B cell (primary cell): ENCODE measurements around the gene PEX16. TPM values are rescaled to one million over a fixed set of nuclear protein-coding genes. Genes with fewer than 3 reads are reported as not detected.

Experiments
- ATAC-seq: fragments of 200-7000 bp; cut with Tn5 transposase; one replicate; pipeline ENCODE4 v1.10.0; 2021; ENCODE audit warnings: low read depth, mild to moderate bottlenecking, moderate number of reproducible peaks, moderate library complexity
- CTCF ChIA-PET: fragments of 350-600 bp; sonication (Branson Sonifier 250); formaldehyde crosslinking; loops from one replicate; lab custom pipeline; 2021; ENCODE audit warnings: antibody characterized with exemption, inconsistent platforms; lab: Charles Lee
- POLR2A ChIA-PET: fragments of 350-600 bp; sonication (Branson Sonifier 250); formaldehyde crosslinking; loops from one replicate; lab custom pipeline; 2021; ENCODE audit warnings: antibody characterized with exemption; lab: Charles Lee
- DNase-seq: peaks from one replicate; pipeline ENCODE4 v3.0.0; 2013
- H2AFZ ChIP-seq: 2 replicates; pipeline ENCODE4 v1.6.1; 2012; ENCODE audit warnings: mild to moderate bottlenecking, low read depth, low read length; ENCODE audit not compliant: insufficient read depth, poor library complexity, severe bottlenecking
- H3K27ac ChIP-seq, 2 donors: 1 replicate in 1 of 2; 2 replicates in 1 of 2; pipeline ENCODE4 v1.5.1; 2012 to 2013; ENCODE audit warnings: low read length in 2 of 2, mild to moderate bottlenecking in 2 of 2, moderate library complexity in 1 of 2
- H3K27me3 ChIP-seq, 4 experiments: fragments of 200-600 bp in 1 of 4; sonication (generic) in 1 of 4; replicated peaks in 1 of 4; 1 replicate in 2 of 4; 2 replicates in 2 of 4; pipeline versions ENCODE4 v1.6.1 to v1.7.0; 2013 to 2016; ENCODE audit warnings: low read length in 3 of 4, mild to moderate bottlenecking in 2 of 4, mixed read lengths in 1 of 4, moderate library complexity in 1 of 4; ENCODE audit not compliant: insufficient read depth in 4 of 4, control insufficient read depth in 3 of 4; ENCODE audit errors: control extremely low read depth in 1 of 4
- H3K36me3 ChIP-seq, 2 experiments: replicated peaks in 1 of 2; 1 replicate in 1 of 2; 2 replicates in 1 of 2; pipeline versions ENCODE4 v1.6.1 to v1.7.1; 2013; ENCODE audit warnings: low read length in 1 of 2; ENCODE audit not compliant: insufficient read depth in 2 of 2, control insufficient read depth in 1 of 2; ENCODE audit errors: control extremely low read depth in 1 of 2, extremely low read depth in 1 of 2
- H3K4me1 ChIP-seq, 2 donors: fragments of 200-600 bp in 1 of 2; sonication (generic) in 1 of 2; 1 replicate in 1 of 2; 2 replicates in 1 of 2; pipeline versions ENCODE4 v1.5.1 to v1.6.1; 2013 to 2017; ENCODE audit warnings: low read length in 2 of 2; ENCODE audit not compliant: control insufficient read depth in 2 of 2, insufficient read depth in 2 of 2
- H3K4me2 ChIP-seq: replicated peaks from 2 replicates; pipeline ENCODE3; 2012; ENCODE audit warnings: mild to moderate bottlenecking, low read depth, low read length; ENCODE audit not compliant: poor library complexity, severe bottlenecking
- H3K4me3 ChIP-seq, 5 experiments: fragments of 200-600 bp in 1 of 5; sonication (generic) in 1 of 5; 1 replicate in 3 of 5; 2 replicates in 2 of 5; pipeline versions ENCODE4 v1.5.1 to v1.7.0; 2011 to 2016; ENCODE audit warnings: low read length in 4 of 5, mild to moderate bottlenecking in 4 of 5, low read depth in 2 of 5, control low read depth in 1 of 5, moderate library complexity in 1 of 5; ENCODE audit not compliant: insufficient read depth in 1 of 5; ENCODE audit errors: control extremely low read depth in 1 of 5, extremely low read depth in 1 of 5
- H3K79me2 ChIP-seq: fragments of 200-600 bp; sonication (generic); one replicate; pipeline ENCODE4 v1.6.0; 2016; ENCODE audit warnings: low read length; ENCODE audit not compliant: control insufficient read depth, insufficient read depth
- H3K9ac ChIP-seq: fragments of 200-600 bp; sonication (generic); 2 replicates; pipeline ENCODE4 v1.6.1; 2017; ENCODE audit warnings: mild to moderate bottlenecking, low read length, moderate library complexity
- H3K9me3 ChIP-seq, 3 donors: one replicate each; pipeline versions ENCODE4 v1.6.1 to v1.7.1; 2013; ENCODE audit warnings: low read length in 2 of 3; ENCODE audit not compliant: control insufficient read depth in 2 of 3, insufficient read depth in 1 of 3; ENCODE audit errors: control extremely low read depth in 1 of 3
- H4K20me1 ChIP-seq: 2 replicates; pipeline ENCODE4 v1.6.0; 2012; ENCODE audit warnings: mild to moderate bottlenecking, low read length; ENCODE audit not compliant: insufficient read depth, control insufficient read depth, poor library complexity, severe bottlenecking
- H3K27ac Mint-ChIP-seq: one replicate; pipeline ENCODE4 v1.8.0; 2021; ENCODE audit warnings: mixed read lengths
- H3K27me3 Mint-ChIP-seq: one replicate; pipeline ENCODE4 v1.8.0; 2021; ENCODE audit warnings: mixed read lengths
- H3K4me1 Mint-ChIP-seq: one replicate; pipeline ENCODE4 v1.8.0; 2021; ENCODE audit warnings: mixed read lengths
- H3K4me3 Mint-ChIP-seq: one replicate; pipeline ENCODE4 v1.8.0; 2021; ENCODE audit warnings: mixed read lengths
- H3K9me3 Mint-ChIP-seq: one replicate; pipeline ENCODE4 v1.8.0; 2022; ENCODE audit warnings: mixed read lengths; ENCODE audit not compliant: insufficient read depth
- CTCF ChIP-seq: fragments of 200-600 bp; IDR thresholded peaks from one replicate; pipeline ENCODE4 v1.8.0; 2022; ENCODE audit warnings: antibody characterized with exemption, mild to moderate bottlenecking
- EZH2 ChIP-seq: IDR thresholded peaks from 2 replicates; pipeline ENCODE4 v1.6.1; 2012; ENCODE audit warnings: borderline replicate concordance, low read depth, mild to moderate bottlenecking, moderate library complexity, low read length; ENCODE audit not compliant: insufficient read depth, poor library complexity, severe bottlenecking
- WGBS: methylation state at CpG from one replicate; pipeline ENCODE4 v1.1.5; 2013; ENCODE audit warnings: missing lambda C conversion rate; ENCODE audit not compliant: insufficient coverage; 5-methylcytosine and 5-hydroxymethylcytosine counted together
- intact Hi-C: fragments of 100-400 bp; cut with micrococcal nuclease; formaldehyde crosslinking; loops from one replicate; pipeline ENCODE4 v1.10.0; 2022
- polyA plus RNA-seq: library from polyadenylated mRNA; depleted of rRNA; stranded (reverse); fragments of >200 nt; gene quantifications from 2 replicates; pipeline ENCODE4 v1.2.3, GENCODE V29; 2012
- total RNA-seq, 2 donors: library from RNA; stranded (reverse); fragments of 120-200 nt in 1 of 2; gene quantifications; 1 replicate in 1 of 2; 2 replicates in 1 of 2; pipeline versions ENCODE4 v1.2.3 to v1.2.4, GENCODE V29; 2013 to 2022

Gene PEX16
- total and polyA plus RNA-seq, 2 donors (not counting 1 experiment from before 2014, with no cell fraction given): 89.4 to 107 TPM

GRCh38 chr11:45933846-45934579 lies 16.3 kb upstream of the PEX16 start:
- Histone ChIP-seq H4K20me1 (peaks cover 23% of the 10 kb centered on the region), H3K9me3 (no peaks in the 10 kb centered on the region), H3K27me3 (no peaks in the 10 kb centered on the region), H3K79me2 (peaks cover 81% of the 10 kb centered on the region), H3K4me2 (peak overlapping the region; percentile 91), H3K27ac (peak overlapping the region; percentile 26 to 92), H3K36me3 (peaks cover 0 to 13% of the 10 kb centered on the region in 2 experiments), H3K9ac (peak overlapping the region; percentile 82), H3K4me1 (peaks cover 74 to 86% of the 10 kb centered on the region in 2 donors), H3K4me3 (peak overlapping the region in 4 of 5 experiments; percentile 63 to 95 (median 84)), H2AFZ (no peak overlapping the region)
- ATAC-seq: no peak
- peak; percentile 30 for DNase-seq
- Mint-ChIP-seq H3K9me3 (no peaks in the 10 kb centered on the region), H3K4me3 (peak overlapping the region; percentile 95), H3K27me3 (no peaks in the 10 kb centered on the region), H3K27ac (peak overlapping the region; percentile 92), H3K4me1 (peaks cover 92% of the 10 kb centered on the region)
- CTCF ChIA-PET: interaction anchor here (5.5 to 11.4 kb wide), 2 partner anchors 13 to 32 kb away, joined by 50 to 98 read pairs; partner anchors contain the start of genes LARGE2 and PEX16
- TF ChIP-seq CTCF (no peak), EZH2 (no peak)
- POLR2A ChIA-PET: interaction anchor here (10.9 kb wide), 1 partner anchor 13 kb away, joined by 162 read pairs; the partner anchor contains the start of genes LARGE2 and PEX16
- intact Hi-C loops: loop anchor here (2.0 to 10.0 kb wide), 4 partner anchors 73 to 1621 kb away; partner anchors contain the start of genes CELF1, PHF21A and SLC35C1
- WGBS: 88% methylated on average over 18 of the region's 21 CpGs
